ENCODE data around the gene CYYR1.

Gene CYYR1

DNA sequence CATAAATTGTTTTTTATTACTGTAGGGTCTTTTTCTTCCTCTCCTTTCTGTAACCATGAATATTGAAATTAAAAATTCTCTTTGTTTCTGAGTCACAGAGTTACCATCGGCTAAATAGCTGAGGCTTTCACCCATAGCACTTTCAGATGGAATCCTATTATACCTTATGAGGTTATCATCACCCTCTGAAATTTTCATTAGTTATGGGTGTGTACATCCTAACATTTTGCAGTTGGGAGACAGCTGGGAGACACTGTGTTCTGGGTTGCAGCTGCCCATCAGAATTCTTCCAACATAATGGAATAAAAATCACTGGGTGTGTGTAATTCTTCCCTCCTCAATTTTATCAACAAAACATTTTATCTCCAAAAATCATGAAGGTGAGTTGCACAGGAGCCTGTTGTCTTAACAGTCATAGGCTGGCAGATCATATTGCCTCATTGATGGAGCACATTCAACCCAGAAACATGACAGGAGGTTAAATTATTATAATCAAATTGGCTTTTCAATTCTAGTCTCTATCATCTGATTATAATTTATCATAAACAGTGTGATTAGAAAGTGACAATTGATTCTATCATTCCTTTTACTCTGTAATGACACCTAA, 17.4 kb downstream of the CYYR1 start:
- H3K27ac ChIP-seq: no peak overlapping the region
- TF ChIP-seq, protein P1, sequence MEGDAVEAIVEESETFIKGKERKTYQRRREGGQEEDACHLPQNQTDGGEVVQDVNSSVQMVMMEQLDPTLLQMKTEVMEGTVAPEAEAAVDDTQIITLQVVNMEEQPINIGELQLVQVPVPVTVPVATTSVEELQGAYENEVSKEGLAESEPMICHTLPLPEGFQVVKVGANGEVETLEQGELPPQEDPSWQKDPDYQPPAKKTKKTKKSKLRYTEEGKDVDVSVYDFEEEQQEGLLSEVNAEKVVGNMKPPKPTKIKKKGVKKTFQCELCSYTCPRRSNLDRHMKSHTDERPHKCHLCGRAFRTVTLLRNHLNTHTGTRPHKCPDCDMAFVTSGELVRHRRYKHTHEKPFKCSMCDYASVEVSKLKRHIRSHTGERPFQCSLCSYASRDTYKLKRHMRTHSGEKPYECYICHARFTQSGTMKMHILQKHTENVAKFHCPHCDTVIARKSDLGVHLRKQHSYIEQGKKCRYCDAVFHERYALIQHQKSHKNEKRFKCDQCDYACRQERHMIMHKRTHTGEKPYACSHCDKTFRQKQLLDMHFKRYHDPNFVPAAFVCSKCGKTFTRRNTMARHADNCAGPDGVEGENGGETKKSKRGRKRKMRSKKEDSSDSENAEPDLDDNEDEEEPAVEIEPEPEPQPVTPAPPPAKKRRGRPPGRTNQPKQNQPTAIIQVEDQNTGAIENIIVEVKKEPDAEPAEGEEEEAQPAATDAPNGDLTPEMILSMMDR (conservative IDR thresholded peaks at IDR 0.05): no peak

DNA sequence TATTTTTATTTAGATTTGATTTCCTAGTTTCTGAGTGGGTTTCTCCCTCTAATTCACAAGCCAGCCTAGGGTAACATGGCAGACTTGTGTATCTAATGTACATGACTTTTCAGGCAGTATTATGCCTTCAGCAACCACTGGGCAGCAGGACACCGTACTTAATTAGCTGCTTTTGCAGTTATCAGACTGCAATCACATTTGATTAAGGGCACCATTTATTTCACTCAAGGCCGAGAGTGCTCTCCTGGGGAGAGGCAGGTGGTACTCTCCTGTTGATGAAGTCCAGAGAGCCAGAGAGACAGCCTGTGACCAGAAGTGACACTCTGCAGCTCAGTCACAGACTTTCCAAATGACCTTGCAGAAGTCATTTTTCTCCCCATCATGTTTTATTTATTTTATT, 18.7 kb downstream of the CYYR1 start:
- TF ChIP-seq, protein P1 (conservative IDR thresholded peaks at IDR 0.05): no peak
- H3K27ac ChIP-seq: no peak overlapping the region

DNA sequence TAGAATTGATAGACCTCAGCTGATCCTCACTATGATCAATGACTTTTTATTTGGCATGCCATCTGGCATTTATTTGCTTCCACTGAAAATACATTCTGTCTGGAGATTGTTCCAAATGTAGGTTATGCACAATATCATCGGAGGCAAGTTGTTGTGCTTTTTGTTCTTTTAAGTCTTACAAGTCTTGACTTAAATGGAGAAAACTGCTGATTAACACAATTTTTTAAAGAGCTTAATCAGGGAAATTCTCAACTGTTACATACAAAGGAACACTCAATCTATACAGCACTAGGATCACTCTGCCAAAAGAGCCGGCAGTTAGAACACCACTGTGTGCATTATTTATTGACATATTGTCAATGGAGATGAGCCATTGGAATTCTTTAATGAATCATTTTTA, 19.2 kb downstream of the CYYR1 start:
- H3K27ac ChIP-seq: no peak overlapping the region
- TF ChIP-seq, protein P1 (conservative IDR thresholded peaks at IDR 0.05): no peak

DNA sequence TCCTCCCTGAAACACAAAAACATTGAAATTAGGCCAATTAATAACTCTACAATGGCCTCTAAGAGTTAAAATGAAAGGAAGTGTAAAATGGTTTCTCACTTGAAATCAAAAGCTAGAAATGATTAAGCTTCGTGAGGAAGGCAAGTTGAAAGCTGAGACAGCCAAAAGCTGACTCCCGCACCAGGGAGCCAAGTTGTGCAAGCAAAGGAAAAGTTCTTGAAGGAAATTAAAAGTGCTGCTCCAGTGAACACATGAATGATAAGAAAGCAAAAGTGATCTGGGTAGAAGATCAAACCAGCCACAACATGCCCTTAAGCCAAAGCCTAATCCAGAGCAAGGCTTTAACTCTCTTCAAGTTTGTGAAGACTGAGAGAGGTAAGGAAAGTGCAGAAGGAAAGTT, 22.8 kb downstream of the CYYR1 start:
- no peak overlapping the region for H3K27ac ChIP-seq

DNA sequence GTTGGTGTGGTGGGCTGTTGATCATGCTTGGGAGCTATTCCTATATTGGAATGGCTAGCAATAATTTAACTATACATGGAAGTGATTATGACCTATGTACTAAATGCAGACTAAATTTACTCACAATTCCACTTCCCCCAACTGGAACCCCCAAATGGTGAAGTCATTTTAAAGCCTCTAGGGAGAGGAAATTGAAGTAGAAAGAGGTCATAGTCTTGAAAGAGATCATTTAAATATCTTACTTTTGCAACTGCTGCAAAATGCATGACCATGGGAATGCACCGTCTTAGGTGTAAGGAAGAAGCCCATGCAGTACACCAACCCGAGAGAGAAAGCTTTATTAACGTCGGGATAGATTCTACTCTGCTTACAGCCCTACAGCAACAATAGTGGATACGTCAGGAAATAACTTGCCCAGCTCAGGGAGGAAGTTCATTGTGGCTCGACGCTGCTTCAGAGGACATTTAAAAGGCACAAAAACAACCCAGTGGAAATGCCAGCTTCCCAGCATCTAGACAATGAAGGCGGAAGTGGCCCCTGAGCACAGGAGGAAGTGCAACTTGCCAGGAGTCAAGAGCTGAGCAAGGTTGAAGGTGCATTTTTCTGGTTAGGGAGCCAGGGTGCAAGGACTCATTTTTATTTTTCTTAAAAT, 26.5 kb downstream of the CYYR1 start:
- TF ChIP-seq, protein P1 (conservative IDR thresholded peaks at IDR 0.05): no peak
- no peak overlapping the region for H3K27ac ChIP-seq

More for the DNA sequence above, 22.8 kb downstream of the CYYR1 start:
- TF ChIP-seq, protein P1 (conservative IDR thresholded peaks at IDR 0.05): no peak

DNA sequence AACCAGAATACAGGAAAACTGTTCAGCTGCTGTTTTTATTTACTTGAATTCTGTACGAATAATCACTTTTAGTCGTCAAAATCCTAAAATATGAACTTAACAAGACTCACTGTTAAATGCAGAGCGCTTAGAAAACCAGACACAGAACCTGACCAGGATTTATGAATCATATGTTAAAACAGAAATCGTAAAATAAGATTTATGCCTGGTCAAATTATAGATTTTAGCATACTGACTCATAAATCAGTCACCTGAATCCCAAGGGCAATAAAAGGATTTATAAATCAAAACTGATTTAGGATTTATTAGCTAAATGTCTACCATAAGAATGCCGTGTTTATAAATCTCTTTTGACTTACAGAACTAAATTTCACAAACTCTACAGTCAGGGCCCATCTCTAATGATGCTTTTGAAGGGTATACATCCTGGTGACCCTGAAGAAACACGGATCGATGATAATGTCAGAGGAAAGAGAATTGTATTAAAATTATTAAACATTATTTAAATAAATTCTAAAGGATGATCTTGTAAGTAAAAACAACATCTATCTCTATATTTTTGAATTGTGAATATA, 28.8 kb downstream of the CYYR1 start:
- TF ChIP-seq, protein P1 (conservative IDR thresholded peaks at IDR 0.05): no peak
- no peak overlapping the region for H3K27ac ChIP-seq

DNA sequence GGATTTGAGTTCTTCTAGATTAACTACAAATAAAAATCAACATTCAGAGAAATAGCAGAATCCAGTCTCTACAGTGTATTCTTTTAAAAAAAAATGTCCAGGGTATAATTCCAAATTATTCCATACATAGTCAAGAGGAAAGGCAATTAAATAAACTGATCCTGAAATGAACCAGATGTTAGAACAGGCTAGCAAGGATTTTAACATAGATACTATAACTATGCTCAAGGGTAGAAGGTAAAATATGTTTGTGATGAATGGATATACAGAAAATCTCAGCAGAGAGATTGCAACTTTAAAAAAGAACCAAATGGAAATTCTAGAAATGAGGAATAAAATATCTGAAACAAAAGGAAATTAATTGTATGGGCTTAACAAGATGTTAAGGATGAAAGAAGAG, 32.4 kb downstream of the CYYR1 start:
- TF ChIP-seq, protein P1 (conservative IDR thresholded peaks at IDR 0.05): no peak

More for the DNA sequence above, 32.4 kb downstream of the CYYR1 start:
- H3K27ac ChIP-seq: no peak overlapping the region
